ENCODE results near the gene TRIM8. TPM values are rescaled to one million over a fixed set of nuclear protein-coding genes. Genes with fewer than 3 reads are reported as not detected.

The TRIM8 gene
- total and polyA plus RNA-seq, 2 of the 8 experiments (the other 6 are each of a cell fraction or from before 2014, with no cell fraction given), result 24.9 to 38.8 TPM

DNA sequence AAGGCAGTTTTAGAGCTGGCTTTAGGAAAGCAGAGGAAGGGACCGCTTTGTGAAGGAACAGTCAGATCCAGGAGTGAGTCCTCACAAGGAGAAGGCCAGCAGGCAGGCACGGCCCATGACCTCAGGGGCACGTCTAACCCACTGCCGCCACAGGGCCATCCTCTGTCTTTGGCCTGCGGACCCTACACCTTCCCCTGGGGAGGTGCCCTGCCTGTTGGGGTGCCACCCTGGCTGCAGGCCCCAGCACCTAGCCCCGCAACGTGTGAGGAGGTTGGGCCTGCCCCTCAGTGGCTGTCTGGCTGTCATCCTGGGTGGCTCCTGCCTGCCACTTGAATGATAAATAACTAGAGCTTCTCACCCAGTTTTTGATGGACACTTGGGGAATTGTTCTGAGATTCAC is 31.0 kb upstream of the TRIM8 start:
- no peak for FAIRE-seq

More for the DNA sequence above, 31.0 kb upstream of the TRIM8 start:
- Histone ChIP-seq H3K4me3 (ENCODE audit: extremely low read depth in 1 of 4, insufficient read depth in 2 of 4, low read depth in 3 of 4, low read length in 4 of 4) (no peak overlapping the region), H3K9me3 (ENCODE audit: insufficient read depth in 2 of 2, low read depth in 1 of 2, low read length in 1 of 2) (no peaks in the 10 kb centered on the region), H3K9ac (replicated peaks in 1 of 4; ENCODE audit: extremely low read depth in 1 of 4, low read depth in 3 of 4, low read length in 3 of 4) (no peak overlapping the region), H2BK5ac (ENCODE audit: low read depth, low read length) (no peak overlapping the region), H3K36me3 (ENCODE audit: control insufficient read depth in 2 of 4, insufficient read depth in 4 of 4, low read length in 3 of 4) (peaks cover 0 to 3% (median 0%) of the 10 kb centered on the region in 4 experiments; a peak in 2 of 8 replicates), H3K4ac (replicated peaks; ENCODE audit: insufficient read length, low read depth, low read length) (no peak overlapping the region), H3K14ac (ENCODE audit: insufficient read length) (no peak overlapping the region), H3K4me1 (replicated peaks in 1 of 4; ENCODE audit: control insufficient read depth in 3 of 4, insufficient read depth in 4 of 4, low read length in 3 of 4) (peaks cover 0 to 6% (median 2%) of the 10 kb centered on the region in 4 experiments; a peak in 1 of 7 replicates), H2BK20ac (ENCODE audit: low read length) (no peak overlapping the region), H3K79me2 (ENCODE audit: control insufficient read depth in 1 of 2, insufficient read depth in 2 of 2, low read length in 2 of 2) (no peaks in the 10 kb centered on the region), H4K20me1 (replicated peaks in 1 of 2; ENCODE audit: control insufficient read depth in 1 of 2, insufficient read depth in 2 of 2, low read length in 2 of 2) (no peaks in the 10 kb centered on the region), H2AFZ (ENCODE audit: low read length) (no peak overlapping the region), H2BK12ac (ENCODE audit: low read depth, low read length) (no peak overlapping the region), H3K27ac (ENCODE audit: low read depth, low read length) (no peak overlapping the region), H4K5ac (ENCODE audit: insufficient read length, low read depth, low read length) (no peak overlapping the region), H3K56ac (replicated peaks; ENCODE audit: insufficient read length, low read depth, low read length) (no peak overlapping the region), H4K91ac (replicated peaks; ENCODE audit: insufficient read length, low read length) (no peak overlapping the region), H3K18ac (ENCODE audit: extremely low read depth, low read length) (no peak overlapping the region), H3K79me1 (ENCODE audit: low read depth, low read length) (no peaks in the 10 kb centered on the region; the same call in 1 of the 2 replicates), H3K23me2 (ENCODE audit: low read depth, low read length) (no peaks in the 10 kb centered on the region), H3K23ac (ENCODE audit: insufficient read length) (no peak overlapping the region), H3K27me3 (replicated peaks in 1 of 4; ENCODE audit: control insufficient read depth in 3 of 4, extremely low read depth in 1 of 4, insufficient read depth in 3 of 4, low read length in 3 of 4) (no peaks in the 10 kb centered on the region), H2BK120ac (replicated peaks; ENCODE audit: low read depth, low read length) (no peak overlapping the region), H3K4me2 (ENCODE audit: insufficient read depth in 1 of 2, low read depth in 2 of 2, low read length in 2 of 2) (no peak overlapping the region), H2BK15ac (ENCODE audit: low read length) (no peak overlapping the region), H2AK5ac (ENCODE audit: low read depth, low read length) (no peak overlapping the region), H4K8ac (ENCODE audit: extremely low read depth, insufficient read depth, low read length) (no peak overlapping the region)
- CTCF ChIA-PET (ENCODE audit: partially characterized antibody), result interaction anchor here (0.9 to 8.9 kb wide), 10 partner anchors 8 to 384 kb away, joined by 3 to 160 read pairs (median 6); partner anchors contain the start of gene TRIM8
- no peak for DNase-seq (ENCODE audit: low read depth in 1 of 2, low spot score in 2 of 2)
- WGBS, 2 experiments (ENCODE audit: extremely low coverage in 1 of 2, insufficient coverage in 1 of 2, insufficient read length in 1 of 2, insufficient replicate concordance in 2 of 2, low coverage in 1 of 2, low lambda C conversion rate in 2 of 2, missing lambda C conversion rate in 1 of 2), result 93% methylated on average over 7 of the region's 7 CpGs; no CpG with 5 or more reads in 1 of the 2 experiments
- POLR2A ChIA-PET (ENCODE audit: partially characterized antibody), result interaction anchor here (1.0 to 2.5 kb wide), 3 partner anchors 15 to 31 kb away, joined by 4 to 11 read pairs (median 4); partner anchors contain the start of gene TRIM8
